Keratinocyte (primary cell): Measurements from ENCODE around the gene SERP2.

Source experiments
- EZH2 ChIP-seq: IDR thresholded peaks from one replicate; pipeline ENCODE4 v1.6.1; 2012; ENCODE audit warnings: inconsistent platforms, mild to moderate bottlenecking, low read length, moderate library complexity
- TF ChIP-seq, protein P1 (sequence below), 3 experiments: IDR thresholded peaks in 1 of 3; conservative IDR thresholded peaks in 1 of 3; optimal IDR thresholded peaks in 1 of 3; 2 replicates in 2 of 3; 3 replicates in 1 of 3; pipeline versions ENCODE3 to v1.5.1; 2011; ENCODE audit warnings: low read length in 3 of 3, mild to moderate bottlenecking in 3 of 3, moderate library complexity in 2 of 3, control low read depth in 1 of 3, inconsistent platforms in 1 of 3; ENCODE audit not compliant: insufficient read depth in 2 of 3; ENCODE audit errors: extremely low read depth in 1 of 3

DNA sequence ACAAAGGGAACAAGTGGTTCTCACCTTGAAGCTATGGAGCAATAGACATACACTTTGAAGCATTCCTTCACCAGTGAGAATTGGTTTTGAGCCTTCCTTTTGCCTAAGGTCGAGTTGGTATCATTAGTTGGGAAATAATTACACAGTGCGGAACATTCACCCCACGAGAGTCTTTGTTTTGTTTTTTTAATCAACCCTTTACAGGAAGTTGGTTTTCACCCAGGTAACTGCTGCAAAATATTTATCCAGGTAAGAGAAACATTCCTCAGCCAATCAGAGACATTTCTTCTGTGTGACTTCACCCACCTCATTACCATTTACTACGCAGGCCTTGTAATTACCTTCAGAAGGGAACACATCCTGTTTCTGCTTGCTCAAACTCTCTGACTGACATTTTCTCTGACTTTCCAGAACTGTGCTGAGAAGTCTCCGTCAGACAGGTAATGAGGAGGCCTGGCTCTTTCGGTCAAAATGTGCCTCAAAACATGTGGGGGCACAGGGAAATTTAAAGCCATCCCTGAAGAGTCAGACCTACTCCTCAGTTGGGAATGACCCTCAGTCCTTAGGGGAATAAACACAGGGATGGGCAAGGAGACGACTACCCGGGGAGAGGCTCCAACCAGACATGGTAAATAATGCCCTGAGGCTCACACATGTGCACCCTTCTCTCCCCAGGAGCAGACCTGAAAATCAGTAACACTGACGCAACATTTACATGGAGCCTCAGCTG lies 22.7 kb upstream of the SERP2 start:
- TF ChIP-seq, protein P1, sequence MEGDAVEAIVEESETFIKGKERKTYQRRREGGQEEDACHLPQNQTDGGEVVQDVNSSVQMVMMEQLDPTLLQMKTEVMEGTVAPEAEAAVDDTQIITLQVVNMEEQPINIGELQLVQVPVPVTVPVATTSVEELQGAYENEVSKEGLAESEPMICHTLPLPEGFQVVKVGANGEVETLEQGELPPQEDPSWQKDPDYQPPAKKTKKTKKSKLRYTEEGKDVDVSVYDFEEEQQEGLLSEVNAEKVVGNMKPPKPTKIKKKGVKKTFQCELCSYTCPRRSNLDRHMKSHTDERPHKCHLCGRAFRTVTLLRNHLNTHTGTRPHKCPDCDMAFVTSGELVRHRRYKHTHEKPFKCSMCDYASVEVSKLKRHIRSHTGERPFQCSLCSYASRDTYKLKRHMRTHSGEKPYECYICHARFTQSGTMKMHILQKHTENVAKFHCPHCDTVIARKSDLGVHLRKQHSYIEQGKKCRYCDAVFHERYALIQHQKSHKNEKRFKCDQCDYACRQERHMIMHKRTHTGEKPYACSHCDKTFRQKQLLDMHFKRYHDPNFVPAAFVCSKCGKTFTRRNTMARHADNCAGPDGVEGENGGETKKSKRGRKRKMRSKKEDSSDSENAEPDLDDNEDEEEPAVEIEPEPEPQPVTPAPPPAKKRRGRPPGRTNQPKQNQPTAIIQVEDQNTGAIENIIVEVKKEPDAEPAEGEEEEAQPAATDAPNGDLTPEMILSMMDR (optimal IDR thresholded peaks at IDR 0.05 in 1 of 3, IDR thresholded peaks at IDR 0.05 in 1 of 3, conservative IDR thresholded peaks at IDR 0.05 in 1 of 3; ENCODE audit: extremely low read depth in 1 of 3, insufficient read depth in 2 of 3, low read length in 3 of 3), result no peak
- TF ChIP-seq EZH2, result no peak
